GM18526 (cell line): ENCODE results near the gene FXYD3.

ENCODE experiments used
- POLR2A ChIP-seq: IDR thresholded peaks from 3 replicates; pipeline ENCODE4 v1.6.1; 2011; ENCODE audit not compliant: insufficient read length; ENCODE audit errors: extremely low read depth

FXYD3 gene

GRCh38 chr19:35140962-35141836 lies 25.6 kb downstream of the FXYD3 start:
- no peak for TF ChIP-seq POLR2A

DNA sequence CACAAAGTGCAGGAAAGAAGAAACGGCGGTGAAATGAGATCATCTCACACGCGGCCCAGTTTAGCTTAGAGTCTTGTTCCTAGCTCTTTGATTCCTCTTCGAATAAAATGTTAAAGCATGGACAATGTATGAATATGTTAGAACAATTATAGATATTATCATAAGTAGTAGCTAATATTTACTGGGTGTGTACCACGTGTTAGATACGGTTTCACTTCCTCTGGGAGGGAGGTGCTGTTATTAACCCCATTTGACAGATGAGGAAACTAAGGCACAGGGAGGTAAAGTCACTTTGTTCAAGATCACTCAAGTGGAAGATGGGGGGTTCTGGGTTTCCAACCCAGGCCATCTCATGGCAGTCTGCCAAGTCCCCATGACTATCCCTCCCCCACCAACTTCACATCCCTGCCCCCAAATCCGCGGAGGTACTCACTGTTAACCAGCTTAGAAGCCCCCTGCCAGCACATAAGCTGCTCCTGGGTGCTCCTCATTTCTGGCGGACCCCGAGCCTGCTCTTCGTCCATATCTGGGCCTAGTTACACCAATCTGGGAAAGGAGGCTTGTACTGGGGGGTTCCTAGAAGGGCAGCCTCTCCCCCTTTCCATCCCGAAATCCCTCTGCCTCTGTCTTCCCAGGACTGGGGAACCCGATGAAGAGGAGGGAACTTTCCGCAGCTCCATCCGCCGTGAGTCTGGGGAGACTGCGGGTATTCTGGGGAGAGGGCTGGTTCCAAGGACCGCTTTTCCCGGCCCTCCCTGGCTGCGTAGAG lies 26.4 kb downstream of the FXYD3 start:
- TF ChIP-seq POLR2A = no peak

GRCh38 chr19:35142606-35143230 lies 27.1 kb downstream of the FXYD3 start:
- TF ChIP-seq POLR2A = no peak

- TF ChIP-seq POLR2A = no peak
Measured at GRCh38 chr19:35143231-35143715, 27.6 kb downstream of the FXYD3 start, which contains the start of gene FXYD7. FXYD7 (plus strand) TSS chr19:35143255; CDS start chr19:35143334, 79 bp downstream.

DNA sequence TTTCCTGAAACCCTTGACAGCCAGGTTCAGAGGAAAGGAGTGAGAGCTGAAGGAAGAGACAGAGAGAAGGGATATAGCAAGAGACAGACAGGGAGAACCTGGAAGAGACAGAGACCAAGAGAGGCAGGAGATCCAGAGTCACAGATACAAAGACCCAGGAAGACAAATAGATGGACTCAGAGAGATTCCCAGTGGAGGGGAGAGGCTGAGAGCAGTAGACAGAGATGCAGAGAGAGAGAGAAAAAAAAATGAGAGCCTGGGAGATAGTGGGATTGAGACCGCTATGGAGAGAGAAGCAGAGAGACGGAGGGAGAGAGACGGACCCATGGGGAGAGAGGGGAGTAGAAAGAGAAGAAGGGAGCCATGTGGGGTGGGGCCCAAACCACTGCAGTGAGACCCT lies 28.2 kb downstream of the FXYD3 start:
- TF ChIP-seq POLR2A = no peak

DNA sequence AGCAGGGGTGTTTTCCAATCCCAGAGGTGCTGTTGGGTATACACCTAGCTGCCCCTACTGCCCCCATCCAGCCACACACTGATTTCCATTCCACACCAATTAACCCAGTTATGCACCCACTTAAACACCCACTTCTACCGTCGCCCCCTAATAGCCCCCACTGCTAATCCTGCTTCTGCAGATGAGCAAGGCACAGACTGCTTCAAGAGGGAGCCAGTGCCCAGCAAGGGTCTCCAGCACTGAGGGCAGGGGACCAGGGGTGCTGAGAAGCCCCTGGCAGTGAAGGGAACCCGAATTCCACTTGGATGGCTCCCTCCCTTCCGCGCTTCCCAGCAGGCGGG lies 28.6 kb downstream of the FXYD3 start:
- TF ChIP-seq POLR2A = no peak

DNA sequence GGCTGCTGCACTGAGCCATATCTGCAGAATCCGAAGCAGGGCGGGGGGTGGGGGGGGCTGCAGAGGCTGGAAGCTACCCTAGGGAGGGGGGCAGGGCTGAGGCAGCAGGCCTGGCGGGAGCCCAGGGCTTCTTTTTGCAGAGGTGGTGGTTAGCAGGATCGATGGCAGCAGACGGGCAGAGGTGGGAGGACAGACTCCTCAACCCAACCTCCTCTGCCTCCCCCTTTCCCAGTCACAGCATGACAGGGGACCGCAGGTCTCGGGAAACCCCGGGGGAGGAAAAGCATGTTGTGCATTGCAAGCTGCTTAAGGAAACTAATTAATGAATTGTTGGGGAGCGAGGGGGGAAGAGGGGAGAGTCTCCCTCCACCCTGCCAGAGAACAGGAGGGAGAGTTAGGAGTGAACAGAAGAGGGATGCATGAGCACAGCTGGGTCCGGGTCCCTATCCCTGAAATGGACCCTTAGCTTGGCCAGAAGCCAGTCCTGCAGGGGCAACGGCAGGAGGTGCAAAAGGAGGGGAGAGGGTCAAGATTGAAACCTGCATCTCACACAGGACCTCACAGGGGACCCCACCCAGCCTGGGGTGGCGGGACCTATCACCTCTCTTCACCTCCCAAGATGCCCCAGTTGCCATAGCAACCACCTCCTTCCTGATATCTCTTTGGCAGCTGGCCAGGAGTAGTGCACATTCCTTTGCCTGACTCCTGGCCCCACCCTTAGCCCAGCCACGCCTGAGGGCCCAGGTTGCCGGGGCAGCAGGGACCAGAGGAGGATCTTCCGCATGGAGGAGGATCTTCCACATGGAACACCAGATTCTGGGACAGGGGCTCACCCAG lies 29.2 kb downstream of the FXYD3 start:
- no peak for TF ChIP-seq POLR2A

DNA sequence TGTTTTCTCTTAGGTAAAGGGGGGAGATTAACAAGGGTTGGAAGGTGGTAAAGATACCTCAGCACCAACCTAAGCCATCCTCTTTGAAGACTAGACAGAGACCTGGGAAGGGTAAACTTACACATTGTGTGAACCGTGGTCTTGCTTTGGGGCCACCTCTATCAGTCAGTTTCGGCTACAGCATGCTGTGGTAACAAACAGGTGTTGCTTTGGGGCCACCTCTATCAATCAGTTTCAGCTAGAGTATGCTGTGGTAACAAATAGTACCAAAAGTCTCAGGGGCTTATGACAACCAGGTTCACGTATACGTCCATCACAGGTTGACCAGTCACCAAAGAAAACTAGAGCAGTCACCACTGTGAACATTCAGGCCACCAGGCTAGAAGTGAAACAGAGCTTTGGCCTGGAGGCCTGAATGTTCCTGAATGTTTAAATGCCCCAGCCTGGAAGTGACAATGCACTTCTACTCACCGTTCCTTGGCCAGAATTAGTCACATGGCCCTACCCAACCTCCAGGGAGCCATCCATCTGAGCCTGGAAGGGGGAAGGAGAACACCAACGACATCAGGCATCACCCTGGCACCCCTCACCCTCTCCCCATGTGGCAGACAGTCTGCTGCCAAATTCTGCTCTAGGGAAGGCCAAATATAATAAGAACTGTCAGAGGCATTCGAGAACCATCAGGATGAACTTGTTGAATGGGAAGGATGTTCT lies 31.3 kb downstream of the FXYD3 start:
- no peak for TF ChIP-seq POLR2A

DNA sequence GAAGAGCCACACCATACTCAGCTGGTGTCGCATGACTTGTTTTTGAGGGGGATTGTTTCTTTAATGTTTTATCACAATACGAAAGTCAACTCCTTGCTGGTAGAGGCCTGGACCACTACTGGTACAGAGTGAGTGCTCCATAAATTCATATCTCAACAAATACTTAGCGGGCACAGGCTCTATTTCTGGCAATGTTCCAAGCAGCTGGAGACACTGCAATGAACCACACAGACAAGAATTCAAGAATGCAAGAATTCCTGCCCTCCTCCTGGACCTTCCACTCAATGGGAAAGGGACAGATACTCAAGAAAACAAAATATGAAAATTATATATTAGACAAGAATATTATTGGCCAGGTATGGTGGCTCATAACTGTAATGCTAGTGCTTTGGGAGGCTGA lies 33.8 kb downstream of the FXYD3 start:
- TF ChIP-seq POLR2A = no peak

GRCh38 chr19:35150445-35150844 lies 34.8 kb downstream of the FXYD3 start:
- no peak for TF ChIP-seq POLR2A

DNA sequence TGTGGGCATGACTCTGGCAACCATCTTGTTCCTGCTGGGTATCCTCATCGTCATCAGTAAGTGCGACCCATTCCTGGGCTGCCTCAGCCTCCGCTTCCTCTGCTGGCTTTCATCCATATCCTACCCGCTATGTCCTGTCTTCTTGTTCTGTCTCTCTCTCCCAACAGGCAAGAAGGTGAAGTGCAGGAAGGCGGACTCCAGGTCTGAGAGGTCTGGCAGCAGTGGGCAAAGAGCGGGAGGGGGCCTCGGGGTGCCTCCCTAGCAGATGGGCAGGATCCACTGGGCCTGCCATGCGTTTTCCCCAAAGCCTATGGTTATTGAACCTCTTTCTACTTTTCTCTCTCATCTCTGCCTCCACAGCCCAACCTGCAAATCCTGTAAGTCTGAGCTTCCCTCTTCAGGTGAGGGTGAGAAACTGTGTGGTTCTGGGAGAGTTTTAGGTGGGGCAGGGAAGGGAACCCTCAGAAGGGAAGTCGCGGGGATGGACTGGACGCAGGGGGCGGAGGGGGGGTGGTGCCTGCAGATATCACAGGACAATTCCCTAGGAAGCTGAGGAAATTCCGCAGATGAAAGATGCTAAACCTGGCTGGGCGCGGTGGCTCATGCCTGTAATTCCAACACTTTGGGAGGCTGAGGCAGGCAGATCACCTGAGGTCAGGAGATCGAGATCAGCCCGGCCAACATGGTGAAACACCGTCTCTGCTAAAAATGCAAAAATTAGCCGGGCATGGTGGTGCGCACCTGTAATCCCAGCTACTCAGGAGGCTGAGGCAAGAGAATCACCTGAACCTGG lies 35.8 kb downstream of the FXYD3 start:
- no peak for TF ChIP-seq POLR2A

GRCh38 chr19:35153701-35154524 lies 38.3 kb downstream of the FXYD3 start:
- TF ChIP-seq POLR2A = no peak

- TF ChIP-seq POLR2A = peak; percentile 54
Measured at GRCh38 chr19:35154525-35155406, 39.1 kb downstream of the FXYD3 start, which contains the start of gene FXYD5. FXYD5 (plus strand) TSS chr19:35154735; CDS start chr19:35155551, 816 bp downstream.
